Spleen (tissue), 11 donors: ENCODE results near the gene BATF. TPM values are rescaled to one million over a fixed set of nuclear protein-coding genes. Genes with fewer than 3 reads are reported as not detected.

Source experiments
- DNase-seq: peaks from one replicate; pipeline ENCODE4 v3.0.0-alpha.2; 2020
- H3K27ac ChIP-seq, 8 donors: fragments of 200-600 bp; sonication (generic) in 7 of 8; 1 replicate in 4 of 8; 2 replicates in 4 of 8; pipeline versions ENCODE4 v1.5.0 to v1.8.0; 2016 to 2021; ENCODE audit warnings: inconsistent platforms in 4 of 8, mild to moderate bottlenecking in 4 of 8, moderate library complexity in 1 of 8
- H3K27me3 ChIP-seq, 7 donors: fragments of 200-600 bp; sonication (generic) in 6 of 7; replicated peaks in 1 of 7; 1 replicate in 4 of 7; 2 replicates in 3 of 7; pipeline versions ENCODE4 v1.5.0 to v1.8.0; 2016 to 2021; ENCODE audit warnings: inconsistent platforms in 3 of 7, mild to moderate bottlenecking in 1 of 7
- H3K36me3 ChIP-seq, 6 donors: fragments of 200-600 bp; sonication (generic) in 5 of 6; 1 replicate in 4 of 6; 2 replicates in 2 of 6; pipeline versions ENCODE4 v1.5.0 to v1.8.0; 2016 to 2021; ENCODE audit warnings: inconsistent platforms in 2 of 6
- H3K4me1 ChIP-seq, 6 donors: fragments of 200-600 bp; sonication (generic) in 5 of 6; 1 replicate in 3 of 6; 2 replicates in 3 of 6; pipeline versions ENCODE4 v1.5.0 to v1.8.0; 2016 to 2021; ENCODE audit warnings: inconsistent platforms in 3 of 6
- H3K4me3 ChIP-seq, 8 donors: fragments of 200-600 bp; sonication (generic) in 7 of 8; 1 replicate in 4 of 8; 2 replicates in 4 of 8; pipeline versions ENCODE4 v1.5.0 to v1.8.0; 2016 to 2021; ENCODE audit warnings: inconsistent platforms in 4 of 8, mild to moderate bottlenecking in 4 of 8, moderate library complexity in 2 of 8
- H3K9me3 ChIP-seq, 8 donors: fragments of 200-600 bp; sonication (generic) in 7 of 8; 1 replicate in 4 of 8; 2 replicates in 4 of 8; pipeline versions ENCODE4 v1.5.0 to v1.8.0; 2016 to 2021; ENCODE audit warnings: inconsistent platforms in 4 of 8
- CTCF ChIP-seq, 11 experiments: fragments of 200-600 bp in 7 of 11; fragments of 450-650 bp in 4 of 11; sonication (generic) in 4 of 11; IDR thresholded peaks in 8 of 11; conservative IDR thresholded peaks in 3 of 11; 1 replicate in 7 of 11; 2 replicates in 4 of 11; pipeline versions ENCODE4 v1.4.0 to v1.8.0; 2016 to 2021; ENCODE audit warnings: antibody characterized with exemption in 11 of 11, inconsistent platforms in 4 of 11, mild to moderate bottlenecking in 1 of 11
- POLR2A ChIP-seq, 3 donors: fragments of 450-650 bp; IDR thresholded peaks; one replicate each; pipeline ENCODE4 v1.5.1; 2017; ENCODE audit warnings: antibody characterized with exemption in 3 of 3, mild to moderate bottlenecking in 1 of 3
- POLR2AphosphoS5 ChIP-seq, 3 donors: sonication (generic); formaldehyde crosslinking; IDR thresholded peaks; one replicate each; pipeline ENCODE4 v1.5.1; 2017; ENCODE audit warnings: antibody characterized with exemption in 3 of 3
- whole genome bisulfite sequencing, 5 donors: extraction: QIAGEN DNeasy Blood & Tissue Kit in 3 of 5; methylation state at CpG; one replicate each; pipeline versions ENCODE4 v1.1.5 to v1.1.7; 2013 to 2018; 5-methylcytosine and 5-hydroxymethylcytosine counted together
- intact Hi-C: fragments of 100-400 bp; cut with DNase I; formaldehyde crosslinking; loops from one replicate; pipeline ENCODE4 v1.15.0; 2023; ENCODE audit warnings: low total_unique reads
- polyA plus RNA-seq, 3 donors: library from polyadenylated mRNA; stranded (reverse); fragments of 200-250 nt; gene quantifications; one replicate each; pipeline ENCODE4 v1.2.1, GENCODE V29; 2013
- total RNA-seq, 7 donors: library from RNA; depleted of rRNA in 3 of 7; stranded (reverse); fragments of >200 nt in 3 of 7; fragmentation: NEBNext Ultra II Directional in 4 of 7; extraction: Animal tissue kit (Norgen Biotek cat#: 25700) in 4 of 7; gene quantifications; one replicate each; pipeline versions ENCODE4 v1.1.0 to v1.2.1, GENCODE V29; 2016 to 2021
- donor health status: healthy with polysubstance abuse.
- donor health status: DM: no; HTN: no; CAD: no; lungs with moderate emphysema.
- donor health status: DM: no; HTN: no; CAD: no.
- donor health status: Bipolar disorder and iron deficiency.
- donor health status: healthy.
- donor health status: DM: no; HTN: no; CAD: no.
- donor health status: DM: yes; HTN: yes; CAD: no.

Gene BATF
- total and polyA plus RNA-seq, 10 donors: 14.4 to 67.9 (median 41.8) TPM

DNA sequence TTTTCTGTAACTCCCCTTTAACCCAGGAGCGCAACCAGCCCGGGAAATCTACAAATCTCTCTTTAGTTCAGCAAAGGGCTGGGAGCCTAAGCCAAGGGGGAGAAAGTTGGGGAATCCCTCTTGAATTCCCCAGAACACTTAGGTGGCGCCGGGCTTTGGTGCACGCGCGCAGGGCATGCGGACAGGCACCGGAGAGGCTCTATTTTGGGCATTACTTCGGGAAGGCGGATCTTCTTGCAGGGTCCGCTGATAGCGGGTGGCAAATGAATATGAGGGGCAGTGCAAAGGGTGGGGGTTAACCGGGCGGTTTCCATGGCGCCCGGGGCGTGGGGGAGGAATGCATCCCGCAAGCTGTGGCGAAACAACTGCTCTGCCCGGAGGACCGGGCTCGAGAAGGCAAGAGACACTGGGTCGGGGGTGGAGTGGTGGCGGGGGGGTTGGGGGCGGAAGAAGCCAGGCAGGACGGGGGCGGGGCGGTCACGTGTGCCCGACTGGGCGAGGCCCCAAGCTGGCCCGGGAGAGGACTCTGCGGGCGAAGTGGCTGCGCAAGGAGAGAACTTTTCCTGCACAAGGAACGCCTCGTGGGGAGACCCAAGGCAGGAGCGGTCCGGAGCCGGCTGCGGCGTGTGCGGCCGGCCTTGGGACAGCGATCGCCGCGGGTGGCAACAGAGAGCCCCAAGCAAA, 56.0 kb downstream of the BATF start, which contains the start of gene FLVCR2:
TSS of gene FLVCR2 (plus strand) at position 519 of the 684 bp plus-strand sequence. CDS start 353 bp downstream, outside the sequence.
- TF ChIP-seq POLR2A (IDR thresholded peaks at IDR 0.05): peak in 1 of 3 donors; percentile 39
- TF ChIP-seq CTCF (IDR thresholded peaks at IDR 0.05 in 8 of 11, conservative IDR thresholded peaks at IDR 0.05 in 3 of 11): no peak
- peak; percentile 75 to 89 (median 87) for TF ChIP-seq POLR2AphosphoS5 (IDR thresholded peaks at IDR 0.05)
- 1 to 3% (median 1%) methylated on average over 44 to 49 of the region's 49 CpGs for WGBS, 5 donors
- Histone ChIP-seq H3K9me3 (no peaks in the 10 kb centered on the region), H3K27me3 (no peaks in the 10 kb centered on the region), H3K36me3 (no peaks in the 10 kb centered on the region), H3K4me1 (peaks cover 8 to 43% (median 27%) of the 10 kb centered on the region in 6 donors), H3K4me3 (peak within 1 kb of the TSS; percentile 39 to 87 (median 58)), H3K27ac (peak within 1 kb of the TSS; percentile 4 to 85 (median 78))
- intact Hi-C loops: loop anchor here (2.0 kb wide), 1 partner anchor 77 kb away; no protein-coding TSS in a partner anchor
- peak; percentile 93 for DNase-seq

DNA sequence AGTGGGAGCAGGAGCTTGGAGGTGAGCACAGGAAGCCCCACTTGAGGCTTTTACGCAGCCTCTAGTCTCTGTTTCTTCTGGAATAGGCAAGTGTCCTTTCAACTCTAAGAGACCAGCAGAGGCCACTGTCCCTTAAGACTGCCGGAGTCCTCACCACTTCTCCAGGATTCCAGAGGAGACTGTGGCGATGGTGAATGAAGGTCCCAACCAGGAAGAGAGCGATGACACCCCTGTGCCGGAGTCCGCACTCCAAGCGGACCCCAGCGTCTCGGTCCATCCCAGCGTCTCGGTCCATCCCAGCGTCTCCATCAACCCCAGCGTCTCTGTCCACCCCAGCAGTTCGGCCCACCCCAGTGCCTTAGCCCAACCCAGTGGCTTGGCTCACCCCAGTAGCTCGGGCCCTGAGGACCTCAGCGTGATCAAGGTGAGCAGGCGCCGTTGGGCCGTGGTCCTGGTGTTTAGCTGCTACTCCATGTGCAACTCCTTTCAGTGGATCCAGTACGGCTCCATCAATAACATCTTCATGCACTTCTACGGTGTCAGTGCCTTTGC, 56.6 kb downstream of the BATF start:
- Histone ChIP-seq H3K4me1 (peaks cover 8 to 43% (median 27%) of the 10 kb centered on the region in 6 donors), H3K27me3 (no peaks in the 10 kb centered on the region), H3K9me3 (no peaks in the 10 kb centered on the region), H3K27ac (peak overlapping the region in 7 of 8 donors; percentile 64 to 85 (median 79)), H3K36me3 (no peaks in the 10 kb centered on the region), H3K4me3 (peak overlapping the region; percentile 39 to 87 (median 58))
- TF ChIP-seq POLR2A (IDR thresholded peaks at IDR 0.05) (no peak), CTCF (IDR thresholded peaks at IDR 0.05 in 8 of 11, conservative IDR thresholded peaks at IDR 0.05 in 3 of 11) (peak in 5 of 11 experiments; percentile 9 to 52 (median 28))
- DNase-seq: peak; percentile 78
- intact Hi-C loops: loop anchor here (2.0 kb wide), 1 partner anchor 76 kb away; no protein-coding TSS in a partner anchor
- 41 to 54% (median 48%) methylated on average over 13 to 21 of the region's 21 CpGs for WGBS, 5 donors

DNA sequence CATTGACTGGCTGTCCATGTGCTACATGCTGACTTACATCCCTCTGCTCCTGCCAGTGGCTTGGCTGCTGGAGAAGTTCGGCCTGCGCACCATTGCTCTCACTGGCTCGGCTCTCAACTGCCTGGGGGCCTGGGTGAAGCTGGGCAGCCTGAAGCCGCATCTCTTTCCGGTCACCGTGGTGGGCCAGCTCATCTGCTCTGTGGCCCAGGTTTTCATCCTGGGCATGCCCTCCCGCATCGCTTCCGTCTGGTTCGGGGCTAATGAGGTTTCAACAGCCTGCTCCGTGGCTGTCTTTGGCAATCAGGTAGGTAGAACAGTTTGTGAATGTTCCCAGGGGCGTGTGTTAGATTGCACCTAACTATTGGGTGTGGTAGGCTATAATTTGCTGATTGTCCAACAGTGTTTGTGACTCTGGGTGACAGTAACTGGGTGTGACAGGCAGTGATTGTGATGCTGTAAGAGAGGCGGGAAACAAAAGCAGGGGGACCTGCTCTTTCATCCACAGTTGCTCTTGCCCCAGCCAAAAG, 57.1 kb downstream of the BATF start:
- Histone ChIP-seq H3K27ac (peak overlapping the region in 7 of 8 donors; percentile 64 to 85 (median 79)), H3K4me3 (peak overlapping the region; percentile 39 to 87 (median 58)), H3K36me3 (no peaks in the 10 kb centered on the region), H3K27me3 (no peaks in the 10 kb centered on the region), H3K4me1 (peaks cover 8 to 43% (median 27%) of the 10 kb centered on the region in 6 donors), H3K9me3 (no peaks in the 10 kb centered on the region)
- 87 to 94% (median 91%) methylated on average over 12 to 13 of the region's 13 CpGs for WGBS, 5 donors
- DNase-seq: no peak
- no peak for TF ChIP-seq POLR2A (IDR thresholded peaks at IDR 0.05)
- TF ChIP-seq POLR2AphosphoS5 (IDR thresholded peaks at IDR 0.05): no peak
- intact Hi-C loops: loop anchor here (2.0 kb wide), 1 partner anchor 75 kb away; no protein-coding TSS in a partner anchor

DNA sequence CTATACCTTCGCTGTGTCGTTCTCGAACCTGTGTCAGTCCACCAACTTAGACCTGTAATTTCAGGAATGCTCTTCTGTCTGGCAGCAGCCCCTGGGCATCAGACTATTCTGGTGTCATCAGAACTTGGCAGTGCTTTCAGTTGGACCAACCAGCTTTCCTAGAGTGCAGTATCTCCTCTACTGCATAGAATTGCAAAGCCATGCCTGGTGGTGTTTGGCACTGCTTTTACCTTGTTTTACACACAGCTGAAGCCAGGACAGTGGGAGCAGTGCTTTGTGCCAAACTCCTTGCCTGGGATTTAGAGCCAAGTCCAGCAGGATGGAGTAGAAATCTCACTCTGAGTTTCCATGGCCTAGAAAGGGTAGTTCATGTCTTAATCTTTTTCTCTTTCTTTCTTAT, 57.6 kb downstream of the BATF start:
- Histone ChIP-seq H3K4me3 (peak overlapping the region; percentile 39 to 87 (median 58)), H3K36me3 (no peaks in the 10 kb centered on the region), H3K27ac (peak overlapping the region in 4 of 8 donors; percentile 79 to 85 (median 82)), H3K4me1 (peaks cover 8 to 43% (median 27%) of the 10 kb centered on the region in 6 donors), H3K9me3 (no peaks in the 10 kb centered on the region), H3K27me3 (no peaks in the 10 kb centered on the region)
- WGBS, 5 donors: 91 to 97% (median 96%) methylated on average over 3 of the region's 3 CpGs
- no peak for DNase-seq
- TF ChIP-seq POLR2AphosphoS5 (IDR thresholded peaks at IDR 0.05) (no peak), CTCF (IDR thresholded peaks at IDR 0.05 in 8 of 11, conservative IDR thresholded peaks at IDR 0.05 in 3 of 11) (no peak), POLR2A (IDR thresholded peaks at IDR 0.05) (no peak)
- intact Hi-C loops: loop anchor here (2.0 kb wide), 1 partner anchor 75 kb away; no protein-coding TSS in a partner anchor
